IMR-90 (cell line): ENCODE results near the gene MSMO1. TPM values are rescaled to one million over a fixed set of nuclear protein-coding genes. Genes with fewer than 3 reads are reported as not detected.

Experiments used
- ATAC-seq: fragments of 200-7000 bp; cut with Tn5 transposase; 2 replicates; pipeline ENCODE4 v1.9.1; 2020; ENCODE audit warnings: low read depth, mild to moderate bottlenecking, moderate library complexity
- BruUV-seq: library from RNA; stranded (reverse); fragments of 400-500 nt; replicated peaks from 2 replicates; lab custom pipeline; 2021; lab: Mats Ljungman, UMichigan
- CTCF ChIA-PET: fragments of 300-600 bp; formaldehyde crosslinking; extraction: SDS; loops from one replicate; lab custom pipeline; 2021; ENCODE audit warnings: antibody characterized with exemption; lab: Yijun Ruan, JAX
- POLR2A ChIA-PET: fragments of 300-600 bp; sonication (Branson Sonifier 250); formaldehyde crosslinking; loops from one replicate; lab custom pipeline; 2022; ENCODE audit warnings: antibody characterized with exemption; ENCODE audit not compliant: unreplicated experiment; lab: Charles Lee
- DNase-seq: peaks from one replicate; pipeline ENCODE4 v3.0.0; 2013
- H2AFZ ChIP-seq: replicated peaks from 2 replicates; pipeline ENCODE3; 2013; ENCODE audit warnings: low read length, mild to moderate bottlenecking; ENCODE audit not compliant: poor library complexity
- H2AK5ac ChIP-seq: 2 replicates; pipeline ENCODE4 v1.6.1; 2013; ENCODE audit warnings: low read depth, low read length, inconsistent platforms
- H2AK9ac ChIP-seq: replicated peaks from 2 replicates; pipeline ENCODE3; 2013; ENCODE audit warnings: mild to moderate bottlenecking, low read depth, low read length, moderate library complexity; ENCODE audit not compliant: poor library complexity
- H2BK120ac ChIP-seq: 2 replicates; pipeline ENCODE4 v1.6.1; 2013; ENCODE audit warnings: low read depth, low read length, inconsistent platforms
- H2BK15ac ChIP-seq: 3 replicates; pipeline ENCODE4 v1.6.1; 2013; ENCODE audit warnings: low read depth, low read length, inconsistent platforms
- H2BK20ac ChIP-seq: 2 replicates; pipeline ENCODE4 v1.6.1; 2013; ENCODE audit warnings: low read depth, mild to moderate bottlenecking, inconsistent platforms, low read length, moderate library complexity
- H2BK5ac ChIP-seq: 2 replicates; pipeline ENCODE4 v1.6.1; 2013; ENCODE audit warnings: mild to moderate bottlenecking, low read depth, low read length, inconsistent platforms; ENCODE audit not compliant: poor library complexity, severe bottlenecking
- H3K14ac ChIP-seq: replicated peaks from 2 replicates; pipeline ENCODE4 v1.6.1; 2013; ENCODE audit warnings: low read depth, low read length, inconsistent platforms
- H3K18ac ChIP-seq: 2 replicates; pipeline ENCODE4 v1.6.1; 2013; ENCODE audit warnings: low read depth, low read length, control low read depth
- H3K23ac ChIP-seq: 2 replicates; pipeline ENCODE4 v1.6.1; 2013; ENCODE audit warnings: low read depth, low read length, inconsistent platforms
- H3K27ac ChIP-seq: 2 replicates; pipeline ENCODE4 v1.5.1; 2013; ENCODE audit warnings: mild to moderate bottlenecking, control low read depth, low read length; ENCODE audit not compliant: insufficient read depth
- H3K27me3 ChIP-seq: 2 replicates; pipeline ENCODE4 v1.6.1; 2013; ENCODE audit warnings: low read length; ENCODE audit not compliant: control insufficient read depth, insufficient read depth
- H3K36me3 ChIP-seq: 2 replicates; pipeline ENCODE4 v1.6.1; 2013; ENCODE audit warnings: low read length, mixed read lengths; ENCODE audit not compliant: control insufficient read depth, insufficient read depth
- H3K4ac ChIP-seq: 2 replicates; pipeline ENCODE4 v1.6.1; 2013; ENCODE audit warnings: low read depth, low read length, inconsistent platforms
- H3K4me1 ChIP-seq: 2 replicates; pipeline ENCODE4 v1.6.1; 2013; ENCODE audit warnings: low read length, mixed read lengths; ENCODE audit not compliant: control insufficient read depth, insufficient read depth
- H3K4me2 ChIP-seq: 2 replicates; pipeline ENCODE4 v1.6.1; 2013; ENCODE audit warnings: low read depth, mild to moderate bottlenecking, control low read depth, low read length, moderate library complexity
- H3K4me3 ChIP-seq: 2 replicates; pipeline ENCODE4 v1.5.1; 2013; ENCODE audit warnings: low read depth, mild to moderate bottlenecking, control low read depth, low read length, moderate library complexity; ENCODE audit not compliant: insufficient read depth
- H3K56ac ChIP-seq: 2 replicates; pipeline ENCODE4 v1.6.1; 2013; ENCODE audit warnings: low read length, inconsistent platforms; ENCODE audit not compliant: insufficient read depth; ENCODE audit errors: extremely low read depth
- H3K79me1 ChIP-seq, 2 experiments: 2 replicates each; pipeline ENCODE4 v1.6.1; 2013; ENCODE audit warnings: low read length in 2 of 2, inconsistent platforms in 1 of 2, low read depth in 1 of 2
- H3K9ac ChIP-seq: 2 replicates; pipeline ENCODE4 v1.6.1; 2013; ENCODE audit warnings: low read depth, low read length, control low read depth
- H3K9me1 ChIP-seq: 2 replicates; pipeline ENCODE4 v1.6.1; 2013; ENCODE audit warnings: low read length, inconsistent platforms; ENCODE audit not compliant: insufficient read depth
- H3K9me3 ChIP-seq: 2 replicates; pipeline ENCODE4 v1.6.1; 2013; ENCODE audit warnings: low read length; ENCODE audit not compliant: control insufficient read depth, insufficient read depth
- H4K20me1 ChIP-seq: 2 replicates; pipeline ENCODE4 v1.6.1; 2013; ENCODE audit warnings: low read length, inconsistent platforms; ENCODE audit not compliant: insufficient read depth
- H4K5ac ChIP-seq: 2 replicates; pipeline ENCODE4 v1.6.1; 2013; ENCODE audit warnings: mild to moderate bottlenecking, low read depth, low read length, control low read depth
- H4K8ac ChIP-seq, 2 experiments: 2 replicates each; pipeline ENCODE4 v1.6.1; 2013; ENCODE audit warnings: low read depth in 2 of 2, low read length in 2 of 2, control low read depth in 1 of 2, inconsistent platforms in 1 of 2
- H4K91ac ChIP-seq: 2 replicates; pipeline ENCODE4 v1.6.1; 2013; ENCODE audit warnings: low read depth, low read length, inconsistent platforms; ENCODE audit not compliant: insufficient read depth
- CTCF ChIP-seq: conservative IDR thresholded peaks from 2 replicates; pipeline ENCODE4 v1.5.1; 2012; ENCODE audit warnings: mild to moderate bottlenecking, low read depth, low read length, improper control_type of control experiment
- NFE2L2 ChIP-seq: fragments of 150-350 bp; IDR thresholded peaks from 2 replicates; pipeline ENCODE4 v1.6.1; 2016; ENCODE audit warnings: low read depth, mild to moderate bottlenecking, low read length
- WGBS, 2 experiments: methylation state at CpG; one replicate each; pipeline versions ENCODE4 v1.1.5 to v1.1.7; 2013; ENCODE audit warnings: missing lambda C conversion rate in 2 of 2; ENCODE audit not compliant: insufficient read length in 1 of 2; ENCODE audit errors: extremely low coverage in 2 of 2; 5-methylcytosine and 5-hydroxymethylcytosine counted together
- dilution Hi-C: fragments of 300-500 bp; cut with HindIII; formaldehyde crosslinking; loops from one replicate; pipeline ENCODE4 v1.14.3; 2018; ENCODE audit warnings: low sequenced_read_pairs; ENCODE audit not compliant: unreplicated experiment
- in situ Hi-C: fragments of 300-500 bp; cut with MboI; formaldehyde crosslinking; loops from 3 replicates; pipeline ENCODE4 v1.14.3; 2019; ENCODE audit warnings: low sequenced_read_pairs, inconsistent platforms, mixed read lengths
- intact Hi-C: fragments of 100-400 bp; cut with micrococcal nuclease; formaldehyde crosslinking; loops from 2 replicates; pipeline ENCODE4 v1.10.0; 2022
- polyA plus RNA-seq, 3 experiments: library from polyadenylated mRNA; depleted of rRNA; stranded (reverse); fragments of >200 nt; gene quantifications; 2 replicates each; pipeline ENCODE4 v1.2.3, GENCODE V29; 2012; ENCODE audit warnings: low replicate concordance in 1 of 3
- total RNA-seq: library from RNA; depleted of rRNA; stranded (reverse); fragments of >200 nt; gene quantifications from 2 replicates; pipeline ENCODE4 v1.2.3, GENCODE V29; 2012

MSMO1 gene
- total and polyA plus RNA-seq, 2 of the 4 experiments (the other 2 are of a cell fraction): 40.1 to 42.1 TPM

- Histone ChIP-seq H3K18ac (peak overlapping the region; percentile 37; the same call in 1 of the 2 replicates), H2AK9ac (no peak overlapping the region), H2BK120ac (peak overlapping the region; percentile 45), H2AK5ac (no peak overlapping the region), H3K79me1 (peaks cover 6 to 26% of the 10 kb centered on the region in 2 experiments), H3K27ac (peak overlapping the region; percentile 14), H4K8ac (peak overlapping the region in 1 of 2 experiments; percentile 80; a peak in 3 of 4 replicates), H3K9me1 (0 out of 2 replicates have a peak, but pooled peaks cover 4% of the 10 kb centered on the region), H3K56ac (peak overlapping the region; percentile 86), H3K9me3 (no peaks in the 10 kb centered on the region), H2AFZ (peak overlapping the region; percentile 98), H4K20me1 (no peaks in the 10 kb centered on the region), H3K9ac (peak overlapping the region; percentile 64), H4K5ac (peak overlapping the region; percentile 33; the same call in 1 of the 2 replicates), H3K23ac (no peak overlapping the region; the same call in 1 of the 2 replicates), H2BK20ac (no peak overlapping the region), H3K4me3 (peak overlapping the region; percentile 74), H3K36me3 (no peaks in the 10 kb centered on the region), H3K4me1 (peaks cover 3% of the 10 kb centered on the region; the same call in 1 of the 2 replicates), H3K14ac (peak overlapping the region; percentile 45; the same call in 1 of the 2 replicates), H3K4me2 (peak overlapping the region; percentile 79), H2BK5ac (peak overlapping the region; percentile 81), H3K4ac (no peak overlapping the region), H2BK15ac (peak overlapping the region; percentile 45; the same call in 1 of the 3 replicates), H4K91ac (no peak overlapping the region), H3K27me3 (no peaks in the 10 kb centered on the region)
- in situ Hi-C loops: loop anchor here (25.0 kb wide), 1 partner anchor 115 kb away; the partner anchor contains the start of gene KLHL2
- WGBS, 2 experiments: 0% methylated on average over 3 of the region's 14 CpGs; no CpG with 5 or more reads in 1 of the 2 experiments
- ChIA-PET CTCF (no interaction called here), POLR2A (interaction anchor here (0.8 kb wide), 1 partner anchor 12 kb away, joined by 3 read pairs; no protein-coding TSS in a partner anchor)
- BruUV-seq: no TSS peak
- intact Hi-C loops: loop anchor here (1.0 to 2.0 kb wide), 3 partner anchors 52 to 215 kb away; partner anchors contain the start of genes CPE, KLHL2 and TMEM192
- ATAC-seq: peak; percentile 0; the same call in 1 of the 2 replicates
- dilution Hi-C loops: no loop called here
- DNase-seq: peak; percentile 9
- TF ChIP-seq NFE2L2 (no peak), CTCF (no peak)
Observed at GRCh38 chr4:165326831-165327210, 648 bp upstream of the MSMO1 start.
